Hepatocyte (in vitro differentiated cells): ENCODE data around the gene PLCB4.

Source experiments
- CTCF ChIP-seq: fragments of 200-600 bp; sonication (generic); IDR thresholded peaks from 2 replicates; pipeline ENCODE4 v1.5.1; 2016; ENCODE audit warnings: antibody characterized with exemption, mild to moderate bottlenecking; ENCODE audit not compliant: poor library complexity
- EZH2 ChIP-seq: fragments of 200-600 bp; sonication (generic); IDR thresholded peaks from 2 replicates; pipeline ENCODE4 v1.6.1; 2016; ENCODE audit warnings: antibody characterized with exemption, mild to moderate bottlenecking, borderline replicate concordance
- EZH2phosphoT487 ChIP-seq: fragments of 200-600 bp; sonication (generic); IDR thresholded peaks from one replicate; pipeline ENCODE4 v1.6.1; 2018; ENCODE audit warnings: antibody characterized with exemption, mild to moderate bottlenecking, low read depth, moderate library complexity; ENCODE audit not compliant: unreplicated experiment, severe bottlenecking

DNA sequence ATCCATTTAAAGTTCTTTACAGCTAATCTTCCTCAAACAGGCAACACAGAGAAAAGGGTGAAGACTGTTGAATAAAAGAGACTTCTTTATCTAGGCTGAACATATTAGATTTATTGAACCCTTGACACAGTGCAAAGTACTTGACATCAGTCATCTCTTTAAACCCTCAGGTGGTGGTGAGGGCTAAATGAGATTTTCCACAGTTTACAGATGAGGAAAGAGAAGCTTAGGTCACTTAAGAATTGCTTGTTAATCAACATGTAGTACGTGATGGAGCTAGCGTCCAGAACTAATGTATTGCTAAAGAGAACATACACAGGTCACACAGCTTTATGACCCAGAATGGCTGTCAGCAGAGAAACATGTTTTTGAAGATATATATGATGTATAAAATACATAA is 252.1 kb downstream of the PLCB4 start:
- no peak for TF ChIP-seq CTCF
- no peak for TF ChIP-seq EZH2
- no peak for TF ChIP-seq EZH2phosphoT487
